Measurements from ENCODE around the gene ABO.

- no peak for TF ChIP-seq EGR1 (IDR thresholded peaks at IDR 0.05; ENCODE audit: borderline replicate concordance, low read depth, low read length)
- no peak for TF ChIP-seq YY1 (IDR thresholded peaks at IDR 0.05; ENCODE audit: low read depth, low read length)
- no peak for TF ChIP-seq NANOG (IDR thresholded peaks at IDR 0.05; ENCODE audit: insufficient read depth, low read depth, low read length, poor library complexity, severe bottlenecking)
Measured at GRCh38 chr9:133263557-133263956, 11.4 kb downstream of the ABO start.
